SKM-1 (cell line): ENCODE measurements around the gene CYP3A7.
"Not testable (repeated sequence)": the region's sequence is repeated elsewhere in the genome, so short reads cannot be mapped to it uniquely, and the experiment has no call there.

Source experiments
- DNase-seq: peaks from one replicate; lab custom pipeline; 2025; ENCODE audit not compliant: unreplicated experiment; lab: John Stamatoyannopoulos, UW

The CYP3A7 gene

DNA sequence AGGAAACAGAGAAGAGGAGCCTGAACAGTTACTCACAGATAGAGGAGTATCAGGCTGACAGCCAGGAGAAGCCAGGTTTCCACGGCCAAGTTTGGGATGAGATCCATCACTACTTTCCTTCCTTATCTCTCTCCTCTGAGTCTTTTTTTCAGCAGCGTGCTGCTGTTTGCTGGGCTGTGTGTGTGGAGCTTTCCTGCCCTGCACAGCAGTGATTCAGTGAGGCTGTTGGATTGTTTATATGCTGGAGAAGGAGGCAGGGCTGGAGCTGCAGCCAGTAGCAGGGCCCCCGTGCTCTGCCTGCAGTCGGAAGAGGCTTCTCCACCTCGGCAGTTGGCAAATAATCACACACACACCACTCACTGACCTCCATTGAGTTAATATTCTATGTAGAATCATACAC, at the start of gene CYP3A7:
TSS of gene CYP3A7 (minus strand) at position 210 of the 400 bp plus-strand sequence. CDS start at position 107, 103 bp downstream.
- no peak for DNase-seq

DNA sequence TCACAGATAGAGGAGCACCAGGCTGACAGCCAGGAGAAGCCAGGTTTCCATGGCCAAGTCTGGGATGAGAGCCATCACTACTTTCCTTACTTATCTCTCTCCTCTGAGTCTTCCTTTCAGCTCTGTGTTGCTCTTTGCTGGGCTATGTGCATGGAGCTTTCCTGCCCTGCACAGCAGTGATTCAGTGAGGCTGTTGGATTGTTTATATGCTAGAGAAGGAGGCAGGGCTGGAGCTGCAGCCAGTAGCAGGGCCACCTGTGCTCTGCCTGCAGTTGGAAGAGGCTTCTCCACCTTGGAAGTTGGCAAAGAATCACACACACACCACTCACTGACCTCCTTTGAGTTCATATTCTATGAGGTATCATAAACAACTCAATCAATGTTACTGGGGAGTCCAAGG, 49.0 kb upstream of the CYP3A7 start, which contains the start of gene CYP3A4:
TSS of gene CYP3A4 (minus strand) at position 178 of the 400 bp plus-strand sequence. CDS start at position 75, 103 bp downstream.
- DNase-seq = no peak

DNA sequence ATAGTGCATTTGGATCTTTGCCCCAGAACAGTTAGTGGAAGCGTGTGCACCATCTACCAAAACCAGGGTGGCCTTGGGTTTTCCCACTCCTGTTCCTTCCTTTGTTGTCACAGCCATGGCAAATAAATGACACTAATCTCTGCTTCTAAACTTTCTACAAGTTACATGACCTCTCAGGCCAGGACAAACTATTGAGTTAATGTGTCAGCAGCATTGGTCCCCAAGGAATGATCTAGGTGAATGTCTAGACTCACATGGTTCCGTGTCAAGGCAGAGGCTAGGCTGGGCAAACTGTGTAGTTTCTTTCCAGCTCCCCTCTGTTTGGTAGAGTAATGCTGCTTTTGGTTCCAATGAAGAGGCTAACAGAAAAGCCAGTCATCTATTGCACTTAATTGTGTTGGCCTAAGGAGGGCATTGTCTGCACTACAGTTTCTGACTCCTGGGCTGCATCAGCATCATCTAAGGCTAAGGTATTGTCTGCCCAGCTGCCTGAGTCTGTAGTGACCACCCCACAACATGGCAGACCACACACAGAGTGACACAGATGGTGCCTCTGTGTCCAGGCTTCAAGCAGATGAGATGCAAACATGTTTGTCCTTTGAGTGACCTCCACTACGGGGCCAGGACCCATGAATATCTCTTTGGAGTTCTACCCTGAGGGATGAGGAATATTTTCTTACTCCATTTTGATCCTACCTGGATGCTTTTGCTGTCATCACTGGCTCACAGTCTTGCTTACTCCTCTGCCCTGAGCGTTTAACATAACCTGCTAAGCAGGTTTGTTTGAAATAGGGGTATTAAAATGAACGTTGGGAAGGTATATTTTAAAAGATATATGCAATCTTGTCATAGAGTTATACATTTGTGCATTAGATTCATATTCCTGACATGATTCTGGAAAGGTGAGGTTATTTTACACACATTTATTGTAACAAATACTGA, 47.3 kb upstream of the CYP3A7 start:
- no peak for DNase-seq

DNA sequence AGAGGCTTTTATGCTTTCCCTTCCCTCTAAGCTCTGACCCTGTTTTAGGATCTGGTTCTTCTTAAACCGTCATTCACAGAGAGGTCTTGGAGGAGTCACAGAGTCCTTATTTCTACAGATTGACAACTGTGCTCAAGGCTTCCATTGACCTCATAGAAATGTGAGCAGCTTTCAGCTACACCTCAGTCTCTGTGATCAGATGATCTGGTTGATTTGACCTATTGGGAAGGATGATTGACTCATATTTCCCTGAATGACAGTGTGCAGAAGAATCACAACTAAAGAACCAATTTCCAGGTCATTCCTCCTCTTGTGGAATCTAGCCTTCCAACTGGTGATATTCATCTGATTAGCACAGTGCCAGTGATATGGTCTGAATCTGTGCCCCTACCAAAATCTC, 45.6 kb upstream of the CYP3A7 start:
- DNase-seq = no peak

DNA sequence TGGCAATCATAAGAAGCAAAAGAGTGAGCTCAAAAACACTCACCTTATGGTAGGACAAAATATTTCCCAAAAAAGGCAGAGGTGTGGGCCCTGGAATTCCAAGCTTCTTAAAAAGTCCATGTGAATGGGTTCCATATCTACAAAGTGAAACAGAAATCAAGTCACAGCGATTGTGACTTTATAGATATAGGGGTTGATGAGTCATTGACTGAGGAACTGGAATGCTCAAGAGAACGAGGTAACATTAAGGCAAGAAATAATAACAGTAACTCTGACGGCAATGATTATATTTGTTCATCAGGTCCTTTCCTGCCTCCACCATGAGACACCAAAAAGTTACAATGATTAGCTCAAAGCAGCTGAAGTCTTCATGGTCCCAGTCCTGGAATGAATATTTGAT, 45.0 kb upstream of the CYP3A7 start:
- DNase-seq = no peak

DNA sequence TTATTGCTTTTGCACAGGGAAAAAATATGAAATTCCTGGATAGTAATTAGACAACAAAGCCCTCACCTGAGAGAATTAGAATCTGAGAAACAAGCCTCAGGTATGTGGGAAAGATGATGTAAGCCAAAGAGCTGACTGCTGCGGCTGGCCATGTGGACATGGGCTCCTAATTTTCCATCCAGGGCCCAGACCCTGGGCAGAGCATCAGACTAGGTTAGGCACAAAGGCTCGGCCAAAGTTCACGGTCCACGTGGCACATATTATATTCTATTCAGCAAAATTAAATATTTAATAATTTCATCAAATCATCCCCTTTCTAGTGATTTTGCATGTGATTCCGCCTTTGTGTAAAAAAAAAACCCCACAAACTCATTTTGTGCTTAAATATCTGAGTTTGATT, 43.9 kb upstream of the CYP3A7 start:
- no peak for DNase-seq

DNA sequence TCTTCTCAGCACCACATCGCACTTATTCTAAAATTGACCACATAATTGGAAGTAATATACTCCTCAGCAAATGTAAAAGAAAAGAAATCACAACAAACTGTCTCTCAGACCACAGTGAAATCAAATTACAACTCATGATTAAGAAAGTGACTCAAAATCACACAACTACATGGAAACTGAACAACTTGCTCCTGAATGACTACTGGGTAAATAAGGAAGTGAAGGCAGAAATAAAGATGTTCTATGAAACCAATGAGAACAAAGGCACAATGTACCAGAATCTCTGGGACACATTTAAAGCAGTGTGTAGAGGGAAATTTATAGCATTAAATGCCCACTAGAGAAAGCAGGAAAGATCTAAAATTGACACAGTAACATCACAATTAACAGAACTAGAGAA, 38.4 kb upstream of the CYP3A7 start:
- DNase-seq = not testable (repeated sequence)

DNA sequence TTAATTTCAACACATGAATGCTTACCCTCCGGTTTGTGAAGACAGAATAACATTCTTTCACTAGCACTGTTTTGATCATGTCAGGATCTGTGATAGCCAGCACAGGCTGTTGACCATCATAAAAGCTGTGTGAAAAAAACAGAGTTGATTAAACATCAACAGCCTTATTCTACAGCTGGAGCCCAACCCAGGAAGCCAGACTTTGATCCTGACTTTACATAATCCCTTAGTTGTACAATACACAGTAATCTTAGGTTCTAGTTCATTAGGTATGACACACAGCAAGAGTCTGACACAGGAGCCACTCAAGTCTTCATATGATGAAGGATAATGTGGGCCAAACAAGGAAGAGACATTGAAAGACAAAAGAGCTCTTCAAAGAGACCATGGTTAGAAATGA, 37.6 kb upstream of the CYP3A7 start:
- DNase-seq = no peak

DNA sequence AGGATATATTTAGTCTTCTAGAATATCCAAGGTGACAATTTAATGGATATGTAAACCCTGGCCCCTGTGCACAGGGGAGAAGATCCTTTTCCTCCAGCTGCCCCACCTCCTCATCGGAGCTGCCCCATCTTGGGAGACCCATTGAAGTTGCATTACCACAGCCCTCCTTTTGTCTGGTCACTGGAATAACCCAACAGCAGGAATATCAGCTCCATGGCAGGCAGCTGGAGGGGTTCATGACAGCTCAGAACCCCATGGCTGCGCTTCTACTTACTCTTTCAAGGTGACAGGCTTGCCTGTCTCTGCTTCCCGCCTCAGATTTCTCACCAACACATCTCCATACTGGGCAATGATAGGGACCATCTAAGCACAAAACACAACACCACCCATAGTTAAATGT, 34.5 kb upstream of the CYP3A7 start:
- not testable (repeated sequence) for DNase-seq

DNA sequence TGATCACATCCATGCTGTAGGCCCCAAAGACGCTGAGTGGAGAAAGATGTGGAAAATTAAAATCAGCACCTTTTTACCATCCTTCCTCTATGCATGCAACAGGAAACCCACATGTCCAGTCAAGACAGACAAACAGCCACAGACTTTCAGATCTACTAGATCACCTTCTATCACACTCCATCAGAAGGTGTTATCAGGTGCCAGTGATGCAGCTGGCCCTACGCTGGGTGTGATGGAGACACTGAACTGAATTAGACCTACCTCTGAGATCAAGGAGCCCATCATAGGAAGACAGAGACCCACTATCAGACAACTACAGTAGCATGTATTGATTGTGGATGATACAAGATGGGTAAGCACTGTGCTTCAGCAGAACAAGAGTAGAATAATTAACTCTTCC, 33.5 kb upstream of the CYP3A7 start:
- DNase-seq = no peak

DNA sequence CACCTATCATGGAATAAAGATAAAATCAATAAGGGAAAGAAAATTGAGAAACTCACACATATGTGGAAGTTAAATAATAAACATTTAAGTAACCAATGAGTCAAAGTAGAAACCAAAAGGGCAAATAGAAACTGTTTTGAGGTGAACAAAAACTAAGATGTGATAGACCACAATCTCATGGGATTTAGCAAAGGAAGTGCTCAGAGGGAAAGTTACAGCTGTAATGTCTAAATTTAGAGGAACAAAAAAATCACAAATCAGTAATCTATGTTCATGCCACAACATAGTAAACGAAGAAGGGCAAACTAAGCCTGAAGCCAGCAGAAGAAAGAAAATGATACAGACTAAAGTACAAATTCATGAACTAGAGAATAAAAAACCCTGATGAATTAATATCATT, 32.7 kb upstream of the CYP3A7 start:
- no peak for DNase-seq

DNA sequence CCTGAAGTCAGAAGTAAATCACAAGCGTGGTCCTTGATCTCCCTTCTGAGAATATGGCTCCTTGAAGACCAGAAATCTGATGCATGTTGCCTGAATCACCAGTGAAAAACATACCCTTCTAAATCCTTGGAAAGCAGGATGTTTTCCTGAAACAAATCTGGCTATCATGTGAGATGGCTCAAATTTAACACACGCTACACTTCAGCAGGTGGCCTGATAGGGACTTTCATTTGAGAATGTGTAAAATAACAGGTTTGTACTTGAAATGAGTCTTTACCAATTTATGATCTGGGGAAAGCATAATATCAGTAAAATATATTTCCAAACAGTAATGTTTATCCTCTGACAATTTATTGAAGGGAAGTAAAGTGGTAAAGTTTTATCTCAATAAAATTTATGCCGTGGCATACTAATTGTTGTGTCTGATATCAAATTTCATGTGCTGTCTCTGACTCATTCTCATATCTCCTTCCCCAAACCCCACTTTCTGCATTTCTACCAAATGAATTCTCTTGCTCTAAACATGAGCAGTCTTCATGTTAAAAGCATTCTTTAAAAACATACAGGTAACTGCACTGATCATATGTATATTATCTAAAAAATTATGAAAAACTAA, 31.6 kb upstream of the CYP3A7 start:
- DNase-seq = no peak

DNA sequence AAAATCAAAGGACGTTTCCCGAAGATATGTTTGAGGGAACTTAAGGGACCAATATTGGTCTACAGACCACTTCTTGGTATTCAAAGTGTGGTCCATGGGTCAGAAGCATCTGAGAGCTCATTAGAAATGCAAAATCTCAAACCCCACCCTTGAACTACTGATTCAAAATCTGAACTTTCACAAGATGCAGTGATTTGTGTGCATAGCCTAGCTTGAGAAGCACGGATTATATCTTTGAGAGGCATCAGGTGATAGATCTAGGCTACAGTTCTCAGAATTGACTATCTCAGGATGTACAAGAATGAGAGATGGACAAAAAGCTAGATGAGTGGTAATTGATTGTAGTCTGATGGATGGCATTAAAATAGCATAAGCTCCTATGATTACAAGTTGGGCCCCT, 29.5 kb upstream of the CYP3A7 start:
- DNase-seq = no peak

DNA sequence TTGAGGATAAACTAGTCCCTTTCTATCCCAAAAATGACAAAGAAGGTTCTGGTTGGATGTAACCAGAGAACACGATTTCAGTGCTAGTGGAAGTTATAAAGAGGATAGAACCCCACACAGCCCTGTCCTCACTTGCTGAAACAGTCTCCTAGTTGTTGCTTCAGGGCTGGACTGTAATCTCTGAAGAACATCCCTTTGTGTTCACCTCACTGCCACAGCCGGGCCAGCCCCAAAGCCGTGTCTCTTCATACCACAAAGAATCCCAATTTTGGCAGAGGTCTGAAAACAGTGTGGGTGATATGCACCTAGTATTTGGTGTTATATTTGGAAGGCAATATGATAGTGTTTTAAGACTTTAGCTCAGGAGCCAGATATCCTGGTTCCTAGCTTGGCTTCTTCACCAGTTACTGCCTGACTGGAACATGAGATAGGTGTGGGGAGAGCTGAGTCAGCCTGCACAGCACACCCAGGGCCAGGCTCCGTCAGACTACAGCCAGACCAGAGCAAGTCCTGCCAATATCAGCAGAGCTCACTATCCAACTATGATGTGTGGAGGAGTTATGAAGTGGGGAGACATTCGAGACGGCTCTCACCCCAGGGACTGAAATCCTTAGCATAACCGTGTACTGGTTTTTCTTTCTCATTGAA, 27.8 kb upstream of the CYP3A7 start:
- no peak for DNase-seq

DNA sequence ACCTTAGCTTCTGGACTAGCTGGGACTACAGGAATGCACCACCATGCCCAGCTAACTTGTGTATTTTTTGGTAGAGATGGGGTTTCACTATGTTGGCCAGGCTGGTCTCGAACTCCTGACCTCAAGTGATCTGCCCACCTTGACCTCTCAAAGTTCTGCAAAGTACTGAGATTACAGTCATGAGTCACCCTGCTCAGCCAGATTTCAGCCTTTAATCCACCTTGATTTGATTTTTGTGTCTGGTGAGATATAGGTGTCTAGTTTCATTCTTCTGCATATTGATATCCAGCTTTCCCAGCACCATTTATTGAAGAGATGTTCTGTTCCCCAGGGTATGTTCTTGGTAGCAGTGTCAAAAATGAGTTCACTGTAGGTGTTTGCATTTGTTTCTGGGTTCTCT, 20.1 kb upstream of the CYP3A7 start:
- DNase-seq = no peak

DNA sequence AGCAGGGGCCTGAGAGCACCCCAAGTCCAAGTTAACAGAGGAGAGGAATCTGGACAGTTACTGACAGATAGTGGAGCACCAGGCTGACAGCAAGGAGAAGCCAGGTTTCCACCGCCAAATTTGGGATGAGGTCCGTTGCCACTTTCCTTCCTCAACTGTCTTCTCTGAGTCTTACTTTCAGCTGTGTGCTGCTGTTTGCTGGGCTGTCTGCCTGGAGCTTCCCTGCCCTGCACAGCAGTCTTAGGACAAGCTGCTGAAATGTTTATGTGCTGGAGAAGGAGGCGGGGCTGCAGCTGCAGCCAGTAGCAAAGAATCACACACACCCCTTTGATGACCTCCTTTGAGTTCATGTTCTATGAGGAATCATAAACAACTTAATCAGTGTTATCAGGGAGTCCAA, 17.4 kb upstream of the CYP3A7 start:
- DNase-seq = no peak

DNA sequence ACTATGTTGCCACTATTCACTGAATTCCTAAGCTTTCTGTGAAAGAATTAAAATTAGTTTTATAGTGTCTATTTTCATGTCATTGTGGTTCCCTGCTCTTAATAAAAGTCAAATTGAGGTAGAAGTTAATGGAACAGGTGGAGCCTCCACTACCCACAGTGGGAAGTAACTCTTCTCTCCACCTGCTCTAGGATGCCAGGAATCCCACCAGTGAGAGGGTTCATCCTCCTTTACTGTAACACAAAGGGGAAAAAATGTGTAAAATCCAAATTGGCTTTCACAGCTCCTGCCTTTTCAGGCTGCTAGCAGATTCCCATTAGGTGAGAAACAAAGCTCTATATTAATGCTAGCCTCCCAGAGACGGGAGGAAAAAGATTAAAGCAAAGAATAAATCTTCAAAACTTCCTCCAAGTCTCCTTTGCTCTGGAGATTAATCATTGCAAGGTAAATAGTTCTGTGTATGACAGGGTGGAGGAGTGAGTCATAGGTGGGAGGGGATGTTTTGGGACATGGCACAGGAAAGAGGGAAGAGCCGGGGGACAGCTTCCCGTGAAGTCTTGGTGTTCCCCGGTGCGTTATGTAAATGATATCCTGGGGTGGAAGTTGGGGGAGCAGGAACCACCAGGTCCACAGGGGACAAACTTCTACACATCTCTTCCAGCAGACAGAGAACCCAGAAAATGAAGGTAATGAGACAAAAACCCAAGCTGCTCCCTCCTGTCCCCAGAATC, 16.5 kb upstream of the CYP3A7 start:
- not testable (repeated sequence) for DNase-seq

DNA sequence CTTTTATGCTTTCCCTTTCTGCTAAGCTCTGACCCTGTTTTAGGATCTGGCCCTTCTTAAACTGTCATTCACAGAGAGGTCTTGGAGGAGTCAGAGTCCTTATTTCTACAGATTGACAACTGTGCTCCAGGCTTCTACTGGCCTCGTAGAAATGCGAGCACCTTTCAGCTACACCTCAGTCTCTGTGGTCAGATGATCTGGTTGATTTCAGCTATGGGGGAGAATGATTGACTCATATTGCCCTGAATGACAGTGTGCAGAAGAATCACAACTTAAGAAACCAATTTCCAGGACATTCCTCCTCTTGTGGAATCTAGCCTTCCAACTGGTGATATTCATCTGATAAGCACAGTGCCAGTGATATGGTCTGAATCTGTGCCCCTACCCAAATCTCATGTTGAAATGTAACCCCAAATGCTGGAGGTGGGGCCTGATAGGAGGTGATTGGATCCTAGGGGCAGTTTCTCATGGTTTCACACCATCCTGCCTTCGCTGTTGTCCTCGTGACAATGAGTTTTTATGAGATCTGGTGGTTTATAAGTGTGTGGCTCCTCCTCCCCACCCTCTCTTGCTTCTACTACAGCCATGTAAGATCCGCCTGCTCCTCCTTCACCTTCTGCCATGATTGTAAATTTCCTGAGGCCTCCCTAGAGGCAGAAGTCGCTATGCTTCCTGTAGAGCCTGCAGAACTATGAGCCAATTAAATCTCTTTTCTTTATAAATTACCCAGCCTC, 14.0 kb upstream of the CYP3A7 start:
- DNase-seq = no peak

DNA sequence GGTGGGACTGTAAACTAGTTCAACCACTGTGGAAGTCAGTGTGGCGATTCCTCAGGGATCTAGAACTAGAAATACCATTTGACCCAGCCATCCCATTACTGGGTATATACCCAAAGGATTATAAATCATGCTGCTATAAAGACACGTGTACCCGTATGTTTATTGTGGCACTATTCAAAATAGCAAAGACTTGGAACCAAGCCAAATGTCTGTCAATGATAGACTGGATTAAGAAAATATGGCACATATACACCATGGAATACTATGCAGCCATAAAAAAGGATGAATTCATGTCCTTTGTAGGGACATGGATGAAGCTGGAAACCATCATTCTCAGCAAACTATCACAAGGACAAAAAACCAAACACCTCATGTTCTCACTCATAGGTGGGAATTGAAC, 11.9 kb upstream of the CYP3A7 start:
- not testable (repeated sequence) for DNase-seq

DNA sequence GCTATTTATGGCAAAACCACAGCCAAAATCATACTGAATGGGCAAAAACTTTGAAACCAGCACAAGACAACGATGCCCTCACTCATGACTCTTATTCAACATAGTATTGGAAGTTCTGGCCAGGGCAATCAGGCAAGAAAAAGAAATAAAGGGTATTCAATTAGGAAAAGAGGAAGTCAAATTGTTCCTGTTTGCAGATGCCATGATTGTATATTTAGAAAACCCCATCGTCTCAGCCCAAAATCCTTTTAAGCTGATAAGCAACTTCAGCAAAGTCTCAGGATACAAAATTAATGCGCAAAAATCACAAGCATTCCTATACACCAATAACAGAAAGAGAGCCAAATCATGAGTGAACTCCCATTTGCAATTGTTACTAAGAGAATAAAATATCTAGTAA, 10.4 kb upstream of the CYP3A7 start:
- not testable (repeated sequence) for DNase-seq
